Spleen (tissue), 7 donors: ENCODE data around the gene ZDHHC14.

Experiments
- POLR2A ChIP-seq, 3 donors: fragments of 450-650 bp; IDR thresholded peaks; one replicate each; pipeline ENCODE4 v1.5.1; 2017; ENCODE audit warnings: antibody characterized with exemption in 3 of 3, mild to moderate bottlenecking in 1 of 3
- POLR2AphosphoS5 ChIP-seq, 3 donors: sonication (generic); formaldehyde crosslinking; IDR thresholded peaks; one replicate each; pipeline ENCODE4 v1.5.1; 2017; ENCODE audit warnings: antibody characterized with exemption in 3 of 3
- TF ChIP-seq, protein P1 (sequence below), 11 experiments: fragments of 200-600 bp in 7 of 11; fragments of 450-650 bp in 4 of 11; sonication (generic) in 4 of 11; IDR thresholded peaks in 8 of 11; conservative IDR thresholded peaks in 3 of 11; 1 replicate in 7 of 11; 2 replicates in 4 of 11; pipeline versions ENCODE4 v1.4.0 to v1.8.0; 2016 to 2021; ENCODE audit warnings: antibody characterized with exemption in 11 of 11, inconsistent platforms in 4 of 11, mild to moderate bottlenecking in 1 of 11
- donor health status: DM: no; HTN: no; CAD: no; lungs with moderate emphysema.
- donor health status: DM: no; HTN: no; CAD: no.
- donor health status: DM: no; HTN: no; CAD: no.

DNA sequence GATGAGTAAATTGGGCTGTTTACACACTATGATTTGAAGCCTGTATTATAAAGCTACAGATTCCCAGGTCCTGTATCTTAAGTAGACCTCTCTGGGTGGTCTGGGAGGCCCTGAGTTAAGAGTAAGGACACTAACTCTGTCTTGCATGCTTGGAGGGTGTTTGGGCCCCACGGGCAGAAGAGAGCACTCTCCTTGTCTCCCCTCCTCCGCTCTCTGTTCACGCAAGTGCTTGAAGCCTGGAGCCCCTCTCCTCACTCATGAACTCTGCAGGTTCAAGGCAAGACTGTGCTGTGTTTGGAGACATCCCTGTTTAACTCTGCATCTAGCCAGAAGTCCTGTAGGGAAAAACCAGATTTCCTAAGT is 154.0 kb downstream of the ZDHHC14 start:
- TF ChIP-seq, protein P1, sequence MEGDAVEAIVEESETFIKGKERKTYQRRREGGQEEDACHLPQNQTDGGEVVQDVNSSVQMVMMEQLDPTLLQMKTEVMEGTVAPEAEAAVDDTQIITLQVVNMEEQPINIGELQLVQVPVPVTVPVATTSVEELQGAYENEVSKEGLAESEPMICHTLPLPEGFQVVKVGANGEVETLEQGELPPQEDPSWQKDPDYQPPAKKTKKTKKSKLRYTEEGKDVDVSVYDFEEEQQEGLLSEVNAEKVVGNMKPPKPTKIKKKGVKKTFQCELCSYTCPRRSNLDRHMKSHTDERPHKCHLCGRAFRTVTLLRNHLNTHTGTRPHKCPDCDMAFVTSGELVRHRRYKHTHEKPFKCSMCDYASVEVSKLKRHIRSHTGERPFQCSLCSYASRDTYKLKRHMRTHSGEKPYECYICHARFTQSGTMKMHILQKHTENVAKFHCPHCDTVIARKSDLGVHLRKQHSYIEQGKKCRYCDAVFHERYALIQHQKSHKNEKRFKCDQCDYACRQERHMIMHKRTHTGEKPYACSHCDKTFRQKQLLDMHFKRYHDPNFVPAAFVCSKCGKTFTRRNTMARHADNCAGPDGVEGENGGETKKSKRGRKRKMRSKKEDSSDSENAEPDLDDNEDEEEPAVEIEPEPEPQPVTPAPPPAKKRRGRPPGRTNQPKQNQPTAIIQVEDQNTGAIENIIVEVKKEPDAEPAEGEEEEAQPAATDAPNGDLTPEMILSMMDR (IDR thresholded peaks at IDR 0.05 in 8 of 11, conservative IDR thresholded peaks at IDR 0.05 in 3 of 11), result no peak
- no peak for TF ChIP-seq POLR2A (IDR thresholded peaks at IDR 0.05)
- no peak for TF ChIP-seq POLR2AphosphoS5 (IDR thresholded peaks at IDR 0.05)
